HCT116 (cell line): ENCODE data around the gene GTF3C4. TPM values are rescaled to one million over a fixed set of nuclear protein-coding genes. Genes with fewer than 3 reads are reported as not detected.

ENCODE experiments used
- ATAC-seq: fragments of 200-7000 bp; cut with Tn5 transposase; 2 replicates; pipeline ENCODE4 v1.9.1; 2020; ENCODE audit warnings: mild to moderate bottlenecking, moderate library complexity
- BruUV-seq: library from RNA; stranded (reverse); fragments of 400-500 nt; replicated peaks from 2 replicates; lab custom pipeline; 2021; lab: Mats Ljungman, UMichigan
- CTCF ChIA-PET: fragments of 300-600 bp; sonication (Branson Sonifier 250); formaldehyde crosslinking; loops from one replicate; lab custom pipeline; 2021; ENCODE audit warnings: antibody characterized with exemption; lab: Charles Lee
- POLR2A ChIA-PET: fragments of 300-600, 350-600 bp; sonication (Branson Sonifier 250); formaldehyde crosslinking; loops from one replicate; lab custom pipeline; 2021; ENCODE audit warnings: antibody characterized with exemption; lab: Charles Lee
- RAD21 ChIA-PET, 2 experiments: fragments of 300-600 bp; sonication (Branson Sonifier 250); formaldehyde crosslinking; loops; one replicate each; lab custom pipeline; 2023; ENCODE audit warnings: low total read pairs in 2 of 2; ENCODE audit not compliant: uncharacterized antibody in 2 of 2, unreplicated experiment in 2 of 2, low non-redundant PET in 1 of 2; lab: Charles Lee
- DNase-seq: peaks from one replicate; pipeline ENCODE4 v3.0.0-alpha.2; 2010; ENCODE audit warnings: low read depth, low spot score
- H2AFZ ChIP-seq: fragments of 200-600 bp; shearing (Covaris generic), sonication (generic); 2 replicates; pipeline ENCODE4 v1.6.1; 2017; ENCODE audit warnings: low read depth, mixed run types, mixed read lengths, antibody characterized with exemption, low read length; ENCODE audit not compliant: poor library complexity, severe bottlenecking
- H3K27ac ChIP-seq: 2 replicates; pipeline ENCODE4 v1.5.1; 2012; ENCODE audit warnings: low read depth, low read length
- H3K27me3 ChIP-seq: fragments of 200-600 bp; sonication (generic); 2 replicates; pipeline ENCODE4 v1.6.1; 2016; ENCODE audit warnings: mixed run types, low read length, mixed read lengths; ENCODE audit not compliant: insufficient read depth
- H3K36me3 ChIP-seq, 2 experiments: fragments of 200-500 bp in 1 of 2; fragments of 200-600 bp in 1 of 2; sonication (Bioruptor generic) in 1 of 2; sonication (generic) in 1 of 2; 2 replicates each; pipeline versions ENCODE4 v1.5.1 to v1.6.1; 2014 to 2016; ENCODE audit warnings: low read length in 2 of 2, inconsistent platforms in 1 of 2, mixed read lengths in 1 of 2, mixed run types in 1 of 2; ENCODE audit not compliant: insufficient read depth in 2 of 2, control insufficient read depth in 1 of 2
- H3K4me1 ChIP-seq, 2 experiments: fragments of 200-600 bp in 1 of 2; sonication (generic) in 1 of 2; 2 replicates each; pipeline versions ENCODE4 v1.5.1 to v1.6.1; 2012 to 2017; ENCODE audit warnings: low read length in 2 of 2, inconsistent platforms in 1 of 2, mild to moderate bottlenecking in 1 of 2, mixed read lengths in 1 of 2, mixed run types in 1 of 2, moderate library complexity in 1 of 2; ENCODE audit not compliant: insufficient read depth in 2 of 2, control insufficient read depth in 1 of 2
- H3K4me2 ChIP-seq: fragments of 200-600 bp; sonication (generic); 2 replicates; pipeline ENCODE4 v1.6.1; 2017; ENCODE audit warnings: mixed run types, low read length, mixed read lengths
- H3K4me3 ChIP-seq, 2 experiments: fragments of 200-600 bp in 1 of 2; sonication (generic) in 1 of 2; replicated peaks in 1 of 2; 2 replicates each; pipeline ENCODE4 v1.5.1; 2011 to 2016; ENCODE audit warnings: low read length in 2 of 2, control low read depth in 1 of 2, low read depth in 1 of 2, mild to moderate bottlenecking in 1 of 2, mixed read lengths in 1 of 2, mixed run types in 1 of 2
- H3K79me2 ChIP-seq: fragments of 200-600 bp; sonication (generic); 2 replicates; pipeline ENCODE4 v1.6.1; 2017; ENCODE audit warnings: mild to moderate bottlenecking, mixed run types, low read length, moderate library complexity, mixed read lengths; ENCODE audit not compliant: insufficient read depth
- H3K9ac ChIP-seq: fragments of 200-600 bp; sonication (generic); 2 replicates; pipeline ENCODE4 v1.6.1; 2016; ENCODE audit warnings: low read length, mixed read lengths
- H3K9me2 ChIP-seq: fragments of 200-600 bp; sonication (generic), shearing (Covaris generic); 2 replicates; pipeline ENCODE4 v1.6.1; 2017; ENCODE audit warnings: mixed run types, mild to moderate bottlenecking, moderate library complexity; ENCODE audit not compliant: insufficient read depth
- H3K9me3 ChIP-seq, 2 experiments: fragments of 200-500 bp in 1 of 2; fragments of 200-600 bp in 1 of 2; sonication (Bioruptor generic) in 1 of 2; sonication (generic) in 1 of 2; 2 replicates each; pipeline ENCODE4 v1.6.1; 2014 to 2017; ENCODE audit warnings: low read length in 2 of 2, mixed read lengths in 2 of 2, inconsistent platforms in 1 of 2, low read depth in 1 of 2, mild to moderate bottlenecking in 1 of 2, mixed run types in 1 of 2, moderate library complexity in 1 of 2; ENCODE audit not compliant: control insufficient read depth in 1 of 2, insufficient read depth in 1 of 2
- H4K20me1 ChIP-seq: fragments of 200-600 bp; sonication (generic), shearing (Covaris generic); 2 replicates; pipeline ENCODE4 v1.6.1; 2017; ENCODE audit warnings: mixed run types, mild to moderate bottlenecking, moderate library complexity; ENCODE audit not compliant: insufficient read depth
- CBX3 ChIP-seq: IDR thresholded peaks from 2 replicates; pipeline ENCODE4 v1.6.1; 2012; ENCODE audit warnings: low read depth
- CEBPB ChIP-seq: IDR thresholded peaks from 2 replicates; pipeline ENCODE4 v1.6.1; 2012; ENCODE audit warnings: low read depth
- EGR1 ChIP-seq: IDR thresholded peaks from 2 replicates; pipeline ENCODE4 v1.6.1; 2012; ENCODE audit warnings: low read depth
- EZH2 ChIP-seq: fragments of 200-600 bp; sonication (generic); IDR thresholded peaks from 2 replicates; pipeline ENCODE4 v1.6.1; 2017; ENCODE audit warnings: antibody characterized with exemption, mixed run types
- EZH2phosphoT487 ChIP-seq: fragments of 200-600 bp; IDR thresholded peaks from 2 replicates; pipeline ENCODE4 v1.6.1; 2018; ENCODE audit warnings: antibody characterized with exemption, borderline replicate concordance
- FOSL1 ChIP-seq: IDR thresholded peaks from 2 replicates; pipeline ENCODE4 v1.6.1; 2012; ENCODE audit warnings: low read depth
- JUND ChIP-seq: IDR thresholded peaks from 2 replicates; pipeline ENCODE4 v1.6.1; 2012
- POLR2AphosphoS5 ChIP-seq: IDR thresholded peaks from 2 replicates; pipeline ENCODE4 v1.6.1; 2011; ENCODE audit warnings: mild to moderate bottlenecking, low read depth, low read length, moderate library complexity
- YY1 ChIP-seq: IDR thresholded peaks from 2 replicates; pipeline ENCODE4 v1.6.1; 2011; ENCODE audit warnings: low read length, low read depth, moderate library complexity, mild to moderate bottlenecking; ENCODE audit not compliant: insufficient replicate concordance; ENCODE audit errors: extremely low read depth
- ZFX ChIP-seq: fragments of 450-650 bp; IDR thresholded peaks from 2 replicates; pipeline ENCODE4 v1.6.1; 2017
- ZNF274 ChIP-seq: fragments of 200-500 bp; sonication (Bioruptor generic); IDR thresholded peaks from 2 replicates; pipeline ENCODE4 v1.6.1; 2014; ENCODE audit warnings: mild to moderate bottlenecking, low read depth, low read length, inconsistent platforms
- intact Hi-C: fragments of 100-400 bp; cut with micrococcal nuclease; formaldehyde crosslinking; loops from 2 replicates; pipeline ENCODE4 v1.10.0; 2022
- total RNA-seq: library from RNA; stranded (reverse); gene quantifications from one replicate; pipeline ENCODE4 v1.2.1, GENCODE V29; 2021; ENCODE audit not compliant: unreplicated experiment
- TF ChIP-seq, protein P1 (sequence below): IDR thresholded peaks from 2 replicates; pipeline ENCODE4 v1.6.1; 2012

The GTF3C4 gene
- total RNA-seq, 1 experiment from 2014 or later: 26.4 TPM

DNA sequence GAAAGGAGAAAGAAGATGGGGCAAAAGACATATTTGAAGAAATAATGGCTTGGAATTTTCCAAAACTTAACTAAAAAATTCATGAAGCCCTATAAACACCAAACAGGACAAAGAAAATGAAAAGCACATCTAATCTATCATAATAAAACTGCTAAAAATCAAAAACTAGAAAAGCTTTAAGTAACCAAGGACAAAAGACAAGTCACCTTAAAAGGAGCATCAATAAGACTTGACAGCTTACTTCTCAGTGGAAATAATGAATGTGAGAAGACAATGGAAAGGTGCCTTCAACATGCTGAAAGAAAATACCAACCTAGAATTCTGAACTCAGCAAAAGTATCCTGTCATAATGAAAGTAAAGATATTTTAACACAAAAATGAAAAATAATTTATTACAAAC, 27.0 kb downstream of the GTF3C4 start:
- H3K4me1 ChIP-seq: no peaks in the 10 kb centered on the region
- intact Hi-C loops: no loop called here
- no peaks in the 10 kb centered on the region for H3K27me3 ChIP-seq
- ATAC-seq (no peak), DNase-seq (peak; percentile 13)
- H3K79me2 ChIP-seq: no peaks in the 10 kb centered on the region
- no peak overlapping the region for H2AFZ ChIP-seq
- no peak overlapping the region for H3K9ac ChIP-seq
- BruUV-seq: no TSS peak
- no peak overlapping the region for H3K27ac ChIP-seq
- H3K9me3 ChIP-seq: peaks cover 10 to 21% of the 10 kb centered on the region in 2 experiments; a peak in 3 of 4 replicates
- H3K4me2 ChIP-seq: no peak overlapping the region
- TF ChIP-seq YY1 (no peak), CBX3 (peak; percentile 74; the same call in 1 of the 2 replicates)
- CTCF ChIA-PET: no interaction called here
- no peak overlapping the region for H3K4me3 ChIP-seq
- no peaks in the 10 kb centered on the region for H3K9me2 ChIP-seq
- peaks cover 0 to 6% of the 10 kb centered on the region in 2 experiments; a peak in 1 of 4 replicates for H3K36me3 ChIP-seq
- RAD21 ChIA-PET: no interaction called here
- no peaks in the 10 kb centered on the region for H4K20me1 ChIP-seq
- POLR2A ChIA-PET: no interaction called here

DNA sequence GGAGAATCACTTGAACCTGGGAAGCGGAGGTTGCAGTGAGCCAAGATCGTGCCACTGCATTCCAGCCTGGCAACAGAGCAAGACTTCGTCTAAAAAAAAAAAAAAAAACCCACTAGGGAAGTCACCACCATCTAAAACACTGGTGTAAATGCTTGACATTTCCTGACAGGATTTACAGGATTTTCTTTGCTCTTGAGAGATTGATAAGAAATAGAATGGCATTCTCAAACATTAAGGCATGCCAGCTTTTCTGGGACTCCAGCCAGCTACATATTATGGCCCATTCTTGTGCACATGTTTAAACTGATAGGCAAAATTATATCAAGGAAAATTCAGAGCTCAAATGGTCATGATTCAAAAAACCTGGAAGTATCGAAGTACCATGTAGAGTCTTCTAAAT, 28.7 kb downstream of the GTF3C4 start:
- intact Hi-C loops: no loop called here
- no peak overlapping the region for H3K9ac ChIP-seq
- H3K9me2 ChIP-seq: no peaks in the 10 kb centered on the region
- POLR2A ChIA-PET: no interaction called here
- DNase-seq (no peak), ATAC-seq (no peak)
- no peak overlapping the region for H2AFZ ChIP-seq
- H3K27me3 ChIP-seq: no peaks in the 10 kb centered on the region
- H4K20me1 ChIP-seq: no peaks in the 10 kb centered on the region
- CTCF ChIA-PET: no interaction called here
- H3K27ac ChIP-seq: no peak overlapping the region
- H3K4me3 ChIP-seq: no peak overlapping the region
- H3K36me3 ChIP-seq: no peaks in the 10 kb centered on the region
- RAD21 ChIA-PET: no interaction called here
- TF ChIP-seq JUND (no peak), EGR1 (no peak), ZFX (no peak), EZH2phosphoT487 (no peak), ZNF274 (no peak), CEBPB (no peak), POLR2AphosphoS5 (no peak), FOSL1 (no peak), EZH2 (no peak)
- TF ChIP-seq, protein P1, sequence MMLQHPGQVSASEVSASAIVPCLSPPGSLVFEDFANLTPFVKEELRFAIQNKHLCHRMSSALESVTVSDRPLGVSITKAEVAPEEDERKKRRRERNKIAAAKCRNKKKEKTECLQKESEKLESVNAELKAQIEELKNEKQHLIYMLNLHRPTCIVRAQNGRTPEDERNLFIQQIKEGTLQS: no peak
- H3K4me2 ChIP-seq: no peak overlapping the region
- no peaks in the 10 kb centered on the region for H3K4me1 ChIP-seq
- no peaks in the 10 kb centered on the region for H3K79me2 ChIP-seq
- BruUV-seq: no TSS peak
- H3K9me3 ChIP-seq: peaks cover 10 to 21% of the 10 kb centered on the region in 2 experiments; a peak in 3 of 4 replicates
